ENCODE measurements around the gene EIF1AY.

GRCh38 chrY:20586161-20586560 is 10.6 kb downstream of the EIF1AY start:
- TF ChIP-seq CTCF (IDR thresholded peaks at IDR 0.05 in 8 of 11, conservative IDR thresholded peaks at IDR 0.05 in 3 of 11): no peak
- no peak for TF ChIP-seq POLR2A (IDR thresholded peaks at IDR 0.05)

All from spleen (tissue), 7 donors.